ENCODE results near the gene MYO5A. TPM values are rescaled to one million over a fixed set of nuclear protein-coding genes. Genes with fewer than 3 reads are reported as not detected.

The MYO5A gene
- total and polyA plus RNA-seq, 10 of the 15 experiments (the other 5 are each of a cell fraction or from before 2014, with no cell fraction given): 4.2 to 42.9 (median 31.1) TPM

DNA sequence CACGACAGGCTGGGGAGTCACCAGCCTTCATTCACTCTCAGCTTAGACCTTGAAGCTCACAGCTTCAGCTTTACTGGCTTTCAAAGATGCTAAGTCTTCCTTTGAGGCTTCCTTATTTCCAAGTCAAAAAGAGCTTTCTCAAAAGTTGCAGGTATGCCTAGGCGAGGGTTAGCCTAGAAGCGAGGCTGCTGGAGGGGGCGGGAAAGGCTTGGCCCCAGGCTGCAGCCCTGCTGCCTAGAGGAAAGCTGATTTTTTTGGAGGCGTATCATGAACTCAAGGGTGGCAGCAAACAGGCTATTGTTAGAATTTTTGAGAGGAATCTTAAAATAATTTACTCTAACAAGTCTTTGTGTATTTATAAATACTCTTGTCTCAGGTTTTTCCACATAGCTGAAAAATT is 270.2 kb downstream of the MYO5A start:
- Histone ChIP-seq H4K20me1 (ENCODE audit: control insufficient read depth, insufficient read depth) (no peaks in the 10 kb centered on the region), H3K9me3 (replicated peaks; ENCODE audit: control insufficient read depth, insufficient read depth, low read length) (no peaks in the 10 kb centered on the region), H3K79me2 (ENCODE audit: control insufficient read depth, insufficient read depth, low read length) (no peaks in the 10 kb centered on the region), H3K27me3 (replicated peaks in 1 of 2; ENCODE audit: control insufficient read depth in 2 of 2, insufficient read depth in 2 of 2, low read length in 1 of 2) (no peaks in the 10 kb centered on the region), H3K4me2 (ENCODE audit: control insufficient read depth, insufficient read depth) (no peak overlapping the region), H3K36me3 (ENCODE audit: control insufficient read depth in 2 of 2, insufficient read depth in 2 of 2, low read length in 1 of 2) (no peaks in the 10 kb centered on the region), H3K4me1 (ENCODE audit: control insufficient read depth, insufficient read depth, low read length) (peaks cover 29% of the 10 kb centered on the region), H3K27ac (ENCODE audit: control insufficient read depth, insufficient read depth) (no peak overlapping the region), H3K4me3 (no peak overlapping the region), H3K9ac (ENCODE audit: control insufficient read depth, insufficient read depth, low read length) (no peak overlapping the region), H2AFZ (ENCODE audit: control insufficient read depth, low read depth, low read length) (no peak overlapping the region)
- intact Hi-C loops (cut with micrococcal nuclease; ENCODE audit: unreplicated experiment) (loop anchor here (5.0 kb wide), 2 partner anchors 209 to 309 kb away; partner anchors contain the start of gene ARPP19), in situ Hi-C loops (cut with MboI) (no loop called here)
- POLR2A ChIA-PET: interaction anchor here (0.7 to 0.9 kb wide), 2 partner anchors 118 to 255 kb away, joined by 3 to 5 read pairs; no protein-coding TSS in a partner anchor
- WGBS (ENCODE audit: insufficient coverage, insufficient replicate concordance, low lambda C conversion rate, missing lambda C conversion rate): 97% methylated on average over 5 of the region's 5 CpGs
- no TSS peak for BruUV-seq (replicated peaks)
- FAIRE-seq: no peak
- TF ChIP-seq, protein P1, sequence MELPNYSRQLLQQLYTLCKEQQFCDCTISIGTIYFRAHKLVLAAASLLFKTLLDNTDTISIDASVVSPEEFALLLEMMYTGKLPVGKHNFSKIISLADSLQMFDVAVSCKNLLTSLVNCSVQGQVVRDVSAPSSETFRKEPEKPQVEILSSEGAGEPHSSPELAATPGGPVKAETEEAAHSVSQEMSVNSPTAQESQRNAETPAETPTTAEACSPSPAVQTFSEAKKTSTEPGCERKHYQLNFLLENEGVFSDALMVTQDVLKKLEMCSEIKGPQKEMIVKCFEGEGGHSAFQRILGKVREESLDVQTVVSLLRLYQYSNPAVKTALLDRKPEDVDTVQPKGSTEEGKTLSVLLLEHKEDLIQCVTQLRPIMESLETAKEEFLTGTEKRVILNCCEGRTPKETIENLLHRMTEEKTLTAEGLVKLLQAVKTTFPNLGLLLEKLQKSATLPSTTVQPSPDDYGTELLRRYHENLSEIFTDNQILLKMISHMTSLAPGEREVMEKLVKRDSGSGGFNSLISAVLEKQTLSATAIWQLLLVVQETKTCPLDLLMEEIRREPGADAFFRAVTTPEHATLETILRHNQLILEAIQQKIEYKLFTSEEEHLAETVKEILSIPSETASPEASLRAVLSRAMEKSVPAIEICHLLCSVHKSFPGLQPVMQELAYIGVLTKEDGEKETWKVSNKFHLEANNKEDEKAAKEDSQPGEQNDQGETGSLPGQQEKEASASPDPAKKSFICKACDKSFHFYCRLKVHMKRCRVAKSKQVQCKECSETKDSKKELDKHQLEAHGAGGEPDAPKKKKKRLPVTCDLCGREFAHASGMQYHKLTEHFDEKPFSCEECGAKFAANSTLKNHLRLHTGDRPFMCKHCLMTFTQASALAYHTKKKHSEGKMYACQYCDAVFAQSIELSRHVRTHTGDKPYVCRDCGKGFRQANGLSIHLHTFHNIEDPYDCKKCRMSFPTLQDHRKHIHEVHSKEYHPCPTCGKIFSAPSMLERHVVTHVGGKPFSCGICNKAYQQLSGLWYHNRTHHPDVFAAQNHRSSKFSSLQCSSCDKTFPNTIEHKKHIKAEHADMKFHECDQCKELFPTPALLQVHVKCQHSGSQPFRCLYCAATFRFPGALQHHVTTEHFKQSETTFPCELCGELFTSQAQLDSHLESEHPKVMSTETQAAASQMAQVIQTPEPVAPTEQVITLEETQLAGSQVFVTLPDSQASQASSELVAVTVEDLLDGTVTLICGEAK (IDR thresholded peaks at IDR 0.05; ENCODE audit: borderline replicate concordance): no peak
- TF ChIP-seq, protein P2, sequence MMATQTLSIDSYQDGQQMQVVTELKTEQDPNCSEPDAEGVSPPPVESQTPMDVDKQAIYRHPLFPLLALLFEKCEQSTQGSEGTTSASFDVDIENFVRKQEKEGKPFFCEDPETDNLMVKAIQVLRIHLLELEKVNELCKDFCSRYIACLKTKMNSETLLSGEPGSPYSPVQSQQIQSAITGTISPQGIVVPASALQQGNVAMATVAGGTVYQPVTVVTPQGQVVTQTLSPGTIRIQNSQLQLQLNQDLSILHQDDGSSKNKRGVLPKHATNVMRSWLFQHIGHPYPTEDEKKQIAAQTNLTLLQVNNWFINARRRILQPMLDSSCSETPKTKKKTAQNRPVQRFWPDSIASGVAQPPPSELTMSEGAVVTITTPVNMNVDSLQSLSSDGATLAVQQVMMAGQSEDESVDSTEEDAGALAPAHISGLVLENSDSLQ (IDR thresholded peaks at IDR 0.05): no peak
- no peak for TF ChIP-seq NFYA (IDR thresholded peaks at IDR 0.05; ENCODE audit: borderline replicate concordance, low read depth, low read length)
- no peak for TF ChIP-seq TBL1XR1 (IDR thresholded peaks at IDR 0.05; ENCODE audit: low read depth, low read length)
- TF ChIP-seq KAT2A (conservative IDR thresholded peaks at IDR 0.05; ENCODE audit: control insufficient read depth, low read depth, low read length): no peak
- TF ChIP-seq FOXM1 (IDR thresholded peaks at IDR 0.05; ENCODE audit: low read depth, low read length): no peak
- no peak for TF ChIP-seq ZNF217 (IDR thresholded peaks at IDR 0.05)
- TF ChIP-seq, protein P3, sequence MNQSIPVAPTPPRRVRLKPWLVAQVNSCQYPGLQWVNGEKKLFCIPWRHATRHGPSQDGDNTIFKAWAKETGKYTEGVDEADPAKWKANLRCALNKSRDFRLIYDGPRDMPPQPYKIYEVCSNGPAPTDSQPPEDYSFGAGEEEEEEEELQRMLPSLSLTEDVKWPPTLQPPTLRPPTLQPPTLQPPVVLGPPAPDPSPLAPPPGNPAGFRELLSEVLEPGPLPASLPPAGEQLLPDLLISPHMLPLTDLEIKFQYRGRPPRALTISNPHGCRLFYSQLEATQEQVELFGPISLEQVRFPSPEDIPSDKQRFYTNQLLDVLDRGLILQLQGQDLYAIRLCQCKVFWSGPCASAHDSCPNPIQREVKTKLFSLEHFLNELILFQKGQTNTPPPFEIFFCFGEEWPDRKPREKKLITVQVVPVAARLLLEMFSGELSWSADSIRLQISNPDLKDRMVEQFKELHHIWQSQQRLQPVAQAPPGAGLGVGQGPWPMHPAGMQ (IDR thresholded peaks at IDR 0.05; ENCODE audit: borderline replicate concordance): no peak
- TF ChIP-seq NRF1 (conservative IDR thresholded peaks at IDR 0.05; ENCODE audit: low read depth, low read length): no peak
- no peak for TF ChIP-seq IKZF2 (IDR thresholded peaks at IDR 0.05)
- TF ChIP-seq, protein P4, sequence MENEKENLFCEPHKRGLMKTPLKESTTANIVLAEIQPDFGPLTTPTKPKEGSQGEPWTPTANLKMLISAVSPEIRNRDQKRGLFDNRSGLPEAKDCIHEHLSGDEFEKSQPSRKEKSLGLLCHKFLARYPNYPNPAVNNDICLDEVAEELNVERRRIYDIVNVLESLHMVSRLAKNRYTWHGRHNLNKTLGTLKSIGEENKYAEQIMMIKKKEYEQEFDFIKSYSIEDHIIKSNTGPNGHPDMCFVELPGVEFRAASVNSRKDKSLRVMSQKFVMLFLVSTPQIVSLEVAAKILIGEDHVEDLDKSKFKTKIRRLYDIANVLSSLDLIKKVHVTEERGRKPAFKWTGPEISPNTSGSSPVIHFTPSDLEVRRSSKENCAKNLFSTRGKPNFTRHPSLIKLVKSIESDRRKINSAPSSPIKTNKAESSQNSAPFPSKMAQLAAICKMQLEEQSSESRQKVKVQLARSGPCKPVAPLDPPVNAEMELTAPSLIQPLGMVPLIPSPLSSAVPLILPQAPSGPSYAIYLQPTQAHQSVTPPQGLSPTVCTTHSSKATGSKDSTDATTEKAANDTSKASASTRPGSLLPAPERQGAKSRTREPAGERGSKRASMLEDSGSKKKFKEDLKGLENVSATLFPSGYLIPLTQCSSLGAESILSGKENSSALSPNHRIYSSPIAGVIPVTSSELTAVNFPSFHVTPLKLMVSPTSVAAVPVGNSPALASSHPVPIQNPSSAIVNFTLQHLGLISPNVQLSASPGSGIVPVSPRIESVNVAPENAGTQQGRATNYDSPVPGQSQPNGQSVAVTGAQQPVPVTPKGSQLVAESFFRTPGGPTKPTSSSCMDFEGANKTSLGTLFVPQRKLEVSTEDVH (IDR thresholded peaks at IDR 0.05; ENCODE audit: low read depth, partially characterized antibody): no peak
- TF ChIP-seq RCOR1 (conservative IDR thresholded peaks at IDR 0.05; ENCODE audit: low read depth, low read length): no peak
- RAD21 ChIA-PET (ENCODE audit: unreplicated experiment): interaction anchor here (0.6 to 11.0 kb wide), 11 partner anchors 8 to 474 kb away, joined by 3 to 121 read pairs (median 3); partner anchors contain the start of gene ARPP19
- SMC1A ChIA-PET (ENCODE audit: uncharacterized antibody, unreplicated experiment): interaction anchor here (1.0 to 10.7 kb wide), 18 partner anchors 9 to 489 kb away, joined by 3 to 143 read pairs (median 4); no protein-coding TSS in a partner anchor
- no peak for ATAC-seq
- no peak for DNase-seq (ENCODE audit: low read depth, low spot score)
- CTCF ChIA-PET: interaction anchor here (0.9 to 10.5 kb wide), 12 partner anchors 10 to 474 kb away, joined by 3 to 191 read pairs (median 7); no protein-coding TSS in a partner anchor
